Stimulated activated CD4-positive, alpha-beta T cell treated with anti-CD3 and anti-CD28 coated beads, Interleukin-15, amount 100 ng/mL, for 48 hours (primary cell): ENCODE data around the gene TAF4B.
"Not testable (repeated sequence)": the region's sequence is repeated elsewhere in the genome, so short reads cannot be mapped to it uniquely, and the experiment has no call there.

Experiments
- DNase-seq, 2 donors: peaks; one replicate each; pipeline ENCODE4 v3.0.0-alpha.2; 2020; ENCODE audit warnings: low read depth in 2 of 2

Gene TAF4B

GRCh38 chr18:26381555-26381954 lies 155.3 kb downstream of the TAF4B start:
- not testable (repeated sequence) for DNase-seq

- no peak for DNase-seq
Measured at GRCh38 chr18:26383454-26384270, 157.4 kb downstream of the TAF4B start.

GRCh38 chr18:26386002-26386401 lies 159.8 kb downstream of the TAF4B start:
- no peak for DNase-seq

GRCh38 chr18:26386441-26386840 lies 160.2 kb downstream of the TAF4B start:
- DNase-seq, result no peak

GRCh38 chr18:26394047-26394654 lies 167.9 kb downstream of the TAF4B start:
- no peak for DNase-seq

- DNase-seq, result no peak
Measured at GRCh38 chr18:26397019-26397418, 170.8 kb downstream of the TAF4B start.

GRCh38 chr18:26403491-26403890 lies 177.2 kb downstream of the TAF4B start:
- DNase-seq, result no peak

GRCh38 chr18:26405190-26405801 lies 179.1 kb downstream of the TAF4B start:
- DNase-seq, result no peak

- DNase-seq, result no peak
Measured at GRCh38 chr18:26406324-26406723, 180.1 kb downstream of the TAF4B start.

GRCh38 chr18:26406854-26407517 lies 180.7 kb downstream of the TAF4B start:
- DNase-seq, result no peak

GRCh38 chr18:26407736-26408601 lies 181.7 kb downstream of the TAF4B start:
- no peak for DNase-seq

- no peak for DNase-seq
Measured at GRCh38 chr18:26409091-26409490, 182.8 kb downstream of the TAF4B start.

- no peak for DNase-seq
Measured at GRCh38 chr18:26414901-26415440, 188.7 kb downstream of the TAF4B start.

GRCh38 chr18:26415631-26416030 lies 189.4 kb downstream of the TAF4B start:
- DNase-seq, result no peak

GRCh38 chr18:26416652-26417150 lies 190.5 kb downstream of the TAF4B start:
- DNase-seq, result no peak

- no peak for DNase-seq
Measured at GRCh38 chr18:26417190-26417589, 190.9 kb downstream of the TAF4B start.

GRCh38 chr18:26418225-26418624 lies 192.0 kb downstream of the TAF4B start:
- DNase-seq, result no peak

- DNase-seq, result no peak
Measured at GRCh38 chr18:26419746-26420145, 193.5 kb downstream of the TAF4B start.

- DNase-seq, result no peak
Measured at GRCh38 chr18:26421503-26421902, 195.3 kb downstream of the TAF4B start.

- DNase-seq, result no peak
Measured at GRCh38 chr18:26421931-26422330, 195.7 kb downstream of the TAF4B start.
